Stomach (tissue), 4 donors: ENCODE data around the gene C6orf89.

ENCODE experiments used
- CTCF ChIP-seq, 7 experiments: fragments of 450-650 bp in 4 of 7; fragments of 200-600 bp in 3 of 7; sonication (generic) in 3 of 7; IDR thresholded peaks; one replicate each; pipeline ENCODE4 v1.5.1; 2016 to 2019; ENCODE audit warnings: antibody characterized with exemption in 7 of 7, control low read depth in 2 of 7, mild to moderate bottlenecking in 1 of 7
- EP300 ChIP-seq: sonication (generic); formaldehyde crosslinking; IDR thresholded peaks from one replicate; pipeline ENCODE4 v1.6.1; 2017; ENCODE audit warnings: antibody characterized with exemption
- POLR2A ChIP-seq, 4 donors: fragments of 450-650 bp; IDR thresholded peaks; one replicate each; pipeline ENCODE4 v1.6.1; 2016; ENCODE audit warnings: antibody characterized with exemption in 4 of 4, control low read depth in 2 of 4, mild to moderate bottlenecking in 1 of 4, moderate library complexity in 1 of 4

- no peak for TF ChIP-seq CTCF (IDR thresholded peaks at IDR 0.05)
- TF ChIP-seq POLR2A (IDR thresholded peaks at IDR 0.05), result no peak
- no peak for TF ChIP-seq EP300
These were observed 37.8 kb upstream of the C6orf89 start for GRCh38 chr6:36847991-36848390.
